C4-2B (cell line): ENCODE measurements around the gene FCER1G.

ENCODE experiments used
- H3K27ac ChIP-seq: fragments of 450-650 bp; 2 replicates; pipeline ENCODE4 v1.5.1; 2017
- CTCF ChIP-seq: fragments of 450-650 bp; conservative IDR thresholded peaks from 2 replicates; pipeline ENCODE4 v1.5.1; 2017; ENCODE audit warnings: mild to moderate bottlenecking
- ZFX ChIP-seq: fragments of 450-650 bp; IDR thresholded peaks from 2 replicates; pipeline ENCODE4 v1.6.1; 2017

FCER1G gene

GRCh38 chr1:161200421-161200991, 14.6 kb upstream of the FCER1G start:
- H3K27ac ChIP-seq, result peak overlapping the region; percentile 88; the same call in 1 of the 2 replicates
- no peak for TF ChIP-seq CTCF
- TF ChIP-seq ZFX, result no peak

DNA sequence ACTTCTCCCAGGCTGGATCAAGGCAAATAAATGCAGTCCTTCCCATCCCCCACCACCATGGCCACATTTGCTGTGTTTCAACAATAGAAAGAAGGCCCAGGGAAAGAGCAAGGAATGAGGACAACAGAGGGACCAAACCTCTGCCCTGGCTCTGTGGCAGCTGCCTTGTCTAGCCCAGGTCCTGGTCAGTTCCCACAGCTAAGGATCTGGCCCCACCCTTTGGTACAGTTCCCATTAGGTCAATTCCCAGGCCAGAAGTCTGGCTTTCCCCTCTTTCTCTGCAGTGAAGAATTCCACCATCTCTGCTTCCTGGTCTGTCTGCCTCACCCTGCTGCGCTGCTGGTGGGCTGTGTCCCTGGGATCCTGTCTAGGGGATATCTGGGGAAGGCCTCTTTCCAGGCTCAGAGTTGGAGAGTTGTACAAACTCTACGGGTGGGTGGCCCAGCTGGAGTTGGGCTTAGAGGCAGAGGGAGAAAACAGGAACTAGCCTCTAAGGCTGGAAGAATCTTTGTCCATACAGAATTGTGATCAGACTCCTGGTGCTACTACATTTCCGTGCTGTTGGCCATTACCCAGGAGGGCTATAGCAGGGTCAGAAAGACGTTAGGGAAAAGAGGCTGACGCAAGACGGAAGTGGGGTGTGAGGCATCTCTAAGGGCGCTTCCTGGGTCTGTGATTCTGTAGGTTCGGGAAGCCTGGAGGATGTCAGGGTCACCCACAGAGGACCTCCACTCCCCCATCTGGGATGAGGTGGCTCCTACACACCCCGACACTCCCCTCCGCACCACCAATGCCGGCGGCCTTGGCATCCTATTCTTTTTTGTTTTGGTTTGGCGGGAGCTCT, 13.9 kb upstream of the FCER1G start:
- no peak for TF ChIP-seq CTCF
- no peak for TF ChIP-seq ZFX
- peak overlapping the region; percentile 88 for H3K27ac ChIP-seq

DNA sequence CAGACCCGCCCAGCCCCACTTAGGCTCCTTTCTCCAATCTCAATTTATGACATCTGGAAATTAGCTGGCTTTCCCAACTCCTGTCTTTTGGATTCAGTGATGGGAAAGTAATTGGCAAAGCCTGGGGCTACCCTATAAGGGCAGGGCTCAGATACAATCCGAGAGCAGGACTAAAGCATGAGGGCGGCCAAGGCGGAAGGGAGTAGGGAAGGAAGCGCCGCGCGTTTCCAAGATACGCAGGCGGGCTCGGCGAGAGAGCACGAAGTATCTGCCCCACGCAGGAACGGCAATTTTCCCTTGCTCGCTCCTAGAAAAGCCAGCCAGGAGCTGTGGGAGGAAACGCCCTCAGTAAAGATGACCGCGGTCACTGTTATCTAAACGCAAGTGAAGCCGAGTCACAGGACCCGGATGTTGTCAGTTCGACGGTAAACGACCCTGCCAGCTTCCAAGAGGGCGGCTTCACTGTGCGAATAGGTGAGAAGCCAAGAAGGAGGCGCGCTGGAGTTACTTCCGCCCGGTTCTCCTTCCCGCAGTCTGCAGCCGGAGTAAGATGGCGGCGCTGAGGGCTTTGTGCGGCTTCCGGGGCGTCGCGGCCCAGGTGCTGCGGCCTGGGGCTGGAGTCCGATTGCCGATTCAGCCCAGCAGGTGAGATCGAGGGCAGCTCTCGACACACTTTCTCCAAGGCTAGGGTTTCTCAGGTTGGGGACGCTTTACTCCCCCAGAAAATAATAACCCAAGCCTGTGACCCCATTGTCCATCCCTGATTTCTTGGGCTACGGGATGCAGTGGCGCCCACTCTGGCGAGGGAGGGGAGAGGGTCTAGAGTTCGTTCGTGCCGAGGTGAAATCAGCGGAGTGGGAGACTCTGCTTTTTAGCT, 13.0 kb upstream of the FCER1G start, which contains the start of gene NDUFS2:
Gene NDUFS2 (plus strand): TSS at position 532 of the 877 bp plus-strand sequence. CDS start 19 bp downstream, at position 551.
- peak within 1 kb of the TSS; percentile 88 for H3K27ac ChIP-seq
- TF ChIP-seq ZFX, result peak; percentile 57; the same call in 1 of the 2 replicates
- no peak; the same call in 1 of the 2 replicates for TF ChIP-seq CTCF

DNA sequence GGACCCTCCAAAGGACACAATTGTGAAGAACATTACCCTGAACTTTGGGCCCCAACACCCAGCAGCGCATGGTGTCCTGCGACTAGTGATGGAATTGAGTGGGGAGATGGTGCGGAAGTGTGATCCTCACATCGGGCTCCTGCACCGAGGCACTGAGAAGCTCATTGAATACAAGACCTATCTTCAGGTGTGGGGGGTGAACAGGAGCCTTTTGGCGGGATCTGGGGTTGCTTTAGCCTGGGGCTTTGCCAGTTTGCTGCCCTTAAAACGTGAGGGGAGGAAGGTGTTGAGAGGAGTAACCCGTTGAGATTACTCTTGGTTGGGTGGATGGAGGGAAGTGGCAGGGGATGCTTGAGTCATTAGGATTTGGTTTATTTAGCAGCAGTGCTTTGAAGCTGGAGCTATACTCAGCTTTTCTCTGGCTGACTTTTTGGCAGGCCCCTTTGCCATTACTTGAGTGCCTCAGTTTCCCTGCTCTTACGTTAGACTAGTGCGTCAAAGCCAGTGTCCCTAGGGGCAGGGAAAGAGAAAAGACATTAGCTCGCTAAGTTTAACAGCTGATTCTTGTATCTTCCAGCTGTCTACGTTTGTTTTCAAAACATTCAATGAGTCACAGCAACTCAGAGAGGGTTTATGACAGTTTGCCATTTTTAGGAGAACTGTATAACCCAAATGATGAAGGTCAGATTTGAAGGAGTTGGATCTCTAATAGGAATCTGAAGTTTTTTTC, 8.5 kb upstream of the FCER1G start:
- no peak overlapping the region for H3K27ac ChIP-seq
- no peak for TF ChIP-seq CTCF
- no peak for TF ChIP-seq ZFX

DNA sequence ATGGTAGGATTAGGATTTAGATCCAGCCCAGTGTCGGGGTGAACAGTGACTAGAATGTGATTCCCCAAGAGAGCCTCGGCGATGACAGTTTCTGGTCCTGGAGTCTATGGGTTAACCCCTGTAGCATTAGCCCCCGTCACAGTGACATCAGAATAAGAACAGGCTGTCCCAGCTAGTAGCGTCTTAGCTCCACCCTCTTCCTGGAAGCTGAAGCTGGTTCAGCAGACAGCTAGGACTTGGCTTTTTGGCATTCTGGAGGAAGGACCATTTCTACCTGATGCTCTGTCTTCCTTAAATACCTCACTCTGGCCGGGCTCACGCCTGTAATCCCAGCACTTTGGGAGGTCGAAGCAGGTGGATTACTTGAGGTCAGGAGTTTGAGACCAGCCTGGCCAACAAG, 7.9 kb upstream of the FCER1G start:
- H3K27ac ChIP-seq, result no peak overlapping the region
- TF ChIP-seq ZFX (no peak), CTCF (no peak)

GRCh38 chr1:161209790-161210409, 5.2 kb upstream of the FCER1G start:
- H3K27ac ChIP-seq, result no peak overlapping the region
- TF ChIP-seq CTCF (peak; percentile 97), ZFX (no peak)
